Esophagus squamous epithelium (tissue), 5 donors: Measurements from ENCODE around the gene RRP36. TPM values are rescaled to one million over a fixed set of nuclear protein-coding genes. Genes with fewer than 3 reads are reported as not detected.

ENCODE experiments used
- DNase-seq: peaks from one replicate; lab custom pipeline; 2025; lab: John Stamatoyannopoulos, UW
- H3K27ac ChIP-seq, 4 donors: fragments of 200-600 bp; sonication (generic); one replicate each; pipeline ENCODE4 v1.5.1; 2016 to 2019; ENCODE audit warnings: mild to moderate bottlenecking in 1 of 4
- H3K27me3 ChIP-seq, 4 donors: fragments of 200-600 bp; sonication (generic); 1 replicate in 3 of 4; 2 replicates in 1 of 4; pipeline versions ENCODE4 v1.5.1 to v1.6.0; 2017 to 2021; ENCODE audit warnings: antibody characterized with exemption in 1 of 4
- H3K36me3 ChIP-seq, 3 donors: fragments of 200-600 bp; sonication (generic); one replicate each; pipeline ENCODE4 v1.5.1; 2016 to 2019
- H3K4me1 ChIP-seq, 3 donors: fragments of 200-600 bp; sonication (generic); one replicate each; pipeline ENCODE4 v1.5.1; 2017 to 2019
- H3K4me3 ChIP-seq, 4 donors: fragments of 200-600 bp; sonication (generic); 1 replicate in 3 of 4; 2 replicates in 1 of 4; pipeline ENCODE4 v1.5.1; 2016 to 2019; ENCODE audit warnings: mild to moderate bottlenecking in 2 of 4, moderate library complexity in 1 of 4
- H3K9me3 ChIP-seq, 3 donors: fragments of 200-600 bp; sonication (generic); one replicate each; pipeline ENCODE4 v1.5.1; 2016 to 2019
- CTCF ChIP-seq, 6 experiments: fragments of 450-650 bp in 4 of 6; fragments of 200-600 bp in 2 of 6; sonication (generic) in 2 of 6; IDR thresholded peaks; one replicate each; pipeline ENCODE4 v1.5.1; 2016 to 2019; ENCODE audit warnings: antibody characterized with exemption in 6 of 6, mild to moderate bottlenecking in 4 of 6, moderate library complexity in 4 of 6
- POLR2A ChIP-seq, 4 donors: fragments of 450-650 bp; IDR thresholded peaks; one replicate each; pipeline ENCODE4 v1.6.1; 2017; ENCODE audit warnings: antibody characterized with exemption in 4 of 4, mild to moderate bottlenecking in 4 of 4, moderate library complexity in 3 of 4
- WGBS, 2 donors: methylation state at CpG; one replicate each; pipeline ENCODE4 v1.1.5; 2018; 5-methylcytosine and 5-hydroxymethylcytosine counted together
- intact Hi-C: fragments of 100-400 bp; cut with DNase I; formaldehyde crosslinking; loops from one replicate; pipeline ENCODE4 v1.15.0; 2022
- total RNA-seq, 4 donors: library from RNA; depleted of rRNA; stranded (reverse); fragments of >200 nt; gene quantifications; one replicate each; pipeline ENCODE4 v1.1.0, GENCODE V29; 2016
- donor health status: DM: yes; HTN: yes; CAD: no.

The RRP36 gene
- total RNA-seq, 4 donors from 2014 or later: 52.5 to 66.4 (median 65.4) TPM

GRCh38 chr6:43035495-43036194 lies 14.2 kb downstream of the RRP36 start:
- Histone ChIP-seq H3K27ac (no peak overlapping the region), H3K4me1 (no peaks in the 10 kb centered on the region), H3K4me3 (no peak overlapping the region), H3K27me3 (no peaks in the 10 kb centered on the region), H3K9me3 (no peaks in the 10 kb centered on the region), H3K36me3 (peaks cover 15 to 99% (median 17%) of the 10 kb centered on the region in 3 donors)
- WGBS, 2 donors: 58 to 64% methylated on average over 3 to 4 of the region's 4 CpGs
- intact Hi-C loops: no loop called here
- DNase-seq: no peak
- no peak for TF ChIP-seq POLR2A (IDR thresholded peaks at IDR 0.05)
- TF ChIP-seq CTCF (IDR thresholded peaks at IDR 0.05): no peak

GRCh38 chr6:43036712-43037111 lies 15.3 kb downstream of the RRP36 start:
- no peaks in the 10 kb centered on the region for H3K4me1 ChIP-seq
- no peak overlapping the region for H3K27ac ChIP-seq
- no peak overlapping the region for H3K4me3 ChIP-seq
- no peak for TF ChIP-seq CTCF (IDR thresholded peaks at IDR 0.05)
- no peak for TF ChIP-seq POLR2A (IDR thresholded peaks at IDR 0.05)
- intact Hi-C loops: no loop called here
- H3K9me3 ChIP-seq: no peaks in the 10 kb centered on the region
- WGBS, 2 donors: 88 to 92% methylated on average over 9 of the region's 9 CpGs
- DNase-seq: no peak
- no peaks in the 10 kb centered on the region for H3K27me3 ChIP-seq
- H3K36me3 ChIP-seq: peaks cover 15 to 99% (median 19%) of the 10 kb centered on the region in 3 donors

GRCh38 chr6:43037197-43037596 lies 15.8 kb downstream of the RRP36 start:
- WGBS, 2 donors: 58 to 91% methylated on average over 4 of the region's 5 CpGs
- Histone ChIP-seq H3K27me3 (no peaks in the 10 kb centered on the region), H3K9me3 (no peaks in the 10 kb centered on the region), H3K4me1 (no peaks in the 10 kb centered on the region), H3K4me3 (no peak overlapping the region), H3K27ac (no peak overlapping the region), H3K36me3 (peaks cover 15 to 100% (median 19%) of the 10 kb centered on the region in 3 donors)
- intact Hi-C loops: no loop called here
- no peak for DNase-seq
- TF ChIP-seq CTCF (IDR thresholded peaks at IDR 0.05) (no peak), POLR2A (IDR thresholded peaks at IDR 0.05) (no peak)

DNA sequence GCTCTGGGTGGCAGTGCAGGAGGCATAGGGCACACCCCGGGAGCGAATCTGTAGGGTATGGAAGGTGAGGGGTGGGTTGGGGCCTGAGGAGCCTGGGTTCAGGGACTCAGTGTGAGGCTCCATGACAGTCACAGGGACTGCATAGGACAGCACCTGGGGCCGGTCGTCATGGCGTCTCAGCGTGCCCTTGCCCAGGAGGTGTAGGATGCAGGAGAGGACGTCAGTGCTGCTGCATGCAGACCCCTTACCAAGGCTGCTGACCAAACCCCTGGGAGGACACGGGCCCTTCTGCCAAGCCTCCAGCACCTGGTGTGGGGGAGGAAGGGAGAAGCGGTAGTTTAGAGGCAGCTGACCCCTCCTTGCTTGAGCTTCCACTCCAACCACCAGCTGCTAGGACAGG lies 16.3 kb downstream of the RRP36 start:
- peaks cover 17 to 100% (median 19%) of the 10 kb centered on the region in 3 donors for H3K36me3 ChIP-seq
- no peak overlapping the region for H3K27ac ChIP-seq
- no peak for DNase-seq
- WGBS, 2 donors: 96 to 100% methylated on average over 3 to 7 of the region's 9 CpGs
- no peaks in the 10 kb centered on the region for H3K9me3 ChIP-seq
- H3K27me3 ChIP-seq: no peaks in the 10 kb centered on the region
- no peak overlapping the region for H3K4me3 ChIP-seq
- intact Hi-C loops: no loop called here
- TF ChIP-seq POLR2A (IDR thresholded peaks at IDR 0.05): no peak
- no peak for TF ChIP-seq CTCF (IDR thresholded peaks at IDR 0.05)
- H3K4me1 ChIP-seq: no peaks in the 10 kb centered on the region

GRCh38 chr6:43038727-43039126 lies 17.3 kb downstream of the RRP36 start:
- Histone ChIP-seq H3K27me3 (no peaks in the 10 kb centered on the region), H3K36me3 (peaks cover 19 to 100% (median 22%) of the 10 kb centered on the region in 3 donors), H3K27ac (no peak overlapping the region), H3K9me3 (no peaks in the 10 kb centered on the region), H3K4me3 (no peak overlapping the region), H3K4me1 (no peaks in the 10 kb centered on the region)
- no peak for DNase-seq
- TF ChIP-seq CTCF (IDR thresholded peaks at IDR 0.05) (no peak), POLR2A (IDR thresholded peaks at IDR 0.05) (no peak)
- WGBS, 2 donors: 79 to 85% methylated on average over 3 to 7 of the region's 9 CpGs
- intact Hi-C loops: no loop called here
